Hepatocyte (in vitro differentiated cells): Measurements from ENCODE around the gene JMJD4.

Experiments
- CTCF ChIP-seq: fragments of 200-600 bp; sonication (generic); IDR thresholded peaks from 2 replicates; pipeline ENCODE4 v1.5.1; 2016; ENCODE audit warnings: antibody characterized with exemption, mild to moderate bottlenecking; ENCODE audit not compliant: poor library complexity
- EZH2 ChIP-seq: fragments of 200-600 bp; sonication (generic); IDR thresholded peaks from 2 replicates; pipeline ENCODE4 v1.6.1; 2016; ENCODE audit warnings: antibody characterized with exemption, mild to moderate bottlenecking, borderline replicate concordance

- TF ChIP-seq CTCF (no peak), EZH2 (no peak)
These were observed at the start of gene JMJD4, which contains the start of gene SNAP47 for GRCh38 chr1:227734856-227735538.
